K562 (cell line): ENCODE results near the gene ZNHIT3.

ENCODE experiments used
- CEBPB ChIP-seq: fragments of 450-650 bp; IDR thresholded peaks from 2 replicates; pipeline ENCODE4 v1.6.1; 2016; ENCODE audit warnings: missing genetic modification characterization, missing compliant biosample characterization
- CREB5 ChIP-seq: fragments of 250-450 bp; sonication (Bioruptor Pico); IDR thresholded peaks from 2 replicates; pipeline ENCODE4 v1.5.0; 2020; ENCODE audit warnings: mild to moderate bottlenecking
- CTCF ChIP-seq, 3 experiments: IDR thresholded peaks in 2 of 3; conservative IDR thresholded peaks in 1 of 3; 2 replicates each; pipeline ENCODE4 v1.5.1; 2011 to 2012; ENCODE audit warnings: low read length in 3 of 3, mild to moderate bottlenecking in 3 of 3, control low read depth in 2 of 3, improper control_type of control experiment in 1 of 3, inconsistent platforms in 1 of 3, low read depth in 1 of 3, mixed read lengths in 1 of 3, moderate library complexity in 1 of 3; ENCODE audit not compliant: insufficient read depth in 2 of 3
- EP400 ChIP-seq: fragments of 450-650 bp; IDR thresholded peaks from 2 replicates; pipeline ENCODE4 v1.6.1; 2017; ENCODE audit warnings: antibody characterized with exemption, mild to moderate bottlenecking, moderate library complexity
- GABPA ChIP-seq: fragments of 200-800 bp; sonication (Bioruptor generic); conservative IDR thresholded peaks from 2 replicates; pipeline ENCODE4 v1.6.1; 2016; ENCODE audit warnings: low read depth, missing genetic modification characterization, missing compliant biosample characterization
- LEF1 ChIP-seq: fragments of 450-650 bp; IDR thresholded peaks from 2 replicates; pipeline ENCODE4 v1.6.1; 2016; ENCODE audit warnings: mild to moderate bottlenecking
- USF2 ChIP-seq: sonication (generic); formaldehyde crosslinking; IDR thresholded peaks from 2 replicates; pipeline ENCODE4 v1.5.0; 2020; ENCODE audit warnings: missing genetic modification reagents

- no peak for TF ChIP-seq USF2 (CRISPR knock-in tag)
- no peak for TF ChIP-seq CEBPB (tag)
- no peak for TF ChIP-seq GABPA (tag)
- TF ChIP-seq CREB5 (CRISPR knock-in tag) = no peak
- TF ChIP-seq LEF1 = no peak
- no peak for TF ChIP-seq CTCF (IDR thresholded peaks at IDR 0.05 in 2 of 3, conservative IDR thresholded peaks at IDR 0.05 in 1 of 3; ENCODE audit: insufficient read depth in 2 of 3, low read depth in 1 of 3, low read length in 3 of 3)
- no peak for TF ChIP-seq EP400
Observed at GRCh38 chr17:36468903-36469635, 17.4 kb upstream of the ZNHIT3 start.
